K562 (cell line): ENCODE data around the gene VIPR2. TPM values are rescaled to one million over a fixed set of nuclear protein-coding genes. Genes with fewer than 3 reads are reported as not detected.
A peak's percentile ranks its signal among the peaks of the same experiment; 100 is the strongest.

Experiments
- ATAC-seq: fragments of 200-7000 bp; cut with Tn5 transposase; 3 replicates; pipeline ENCODE4 v1.9.1; 2020; ENCODE audit warnings: moderate library complexity
- BruUV-seq: library from RNA; stranded (reverse); fragments of 400-500 nt; replicated peaks from 2 replicates; lab custom pipeline; 2021; lab: Mats Ljungman, UMichigan
- CTCF ChIA-PET: fragments of 300-600 bp; formaldehyde crosslinking; extraction: SDS; loops from one replicate; lab custom pipeline; 2021; ENCODE audit warnings: low intra/inter-chr PET ratio; lab: Yijun Ruan, JAX
- POLR2A ChIA-PET: fragments of 300-600, 350-650 bp; sonication (Branson Sonifier 250); formaldehyde crosslinking; extraction: SDS; loops from one replicate; lab custom pipeline; 2021; ENCODE audit warnings: antibody characterized with exemption, inconsistent platforms; lab: Yijun Ruan, JAX
- DNase-seq, 4 experiments: peaks; one replicate each; pipeline versions ENCODE4 v3.0.0 to v3.0.0-alpha.2; 2011 to 2018; ENCODE audit warnings: low spot score in 3 of 4, mixed read lengths in 3 of 4; ENCODE audit errors: extremely low read depth in 1 of 4
- FAIRE-seq: peaks from 2 replicates; lab custom pipeline; 2011; peaks lifted over from hg19 to GRCh38; lab: Jason Lieb, UNC
- H2AFZ ChIP-seq: 2 replicates; pipeline ENCODE4 v1.6.0; 2011; ENCODE audit warnings: low read depth, low read length, control low read depth, inconsistent platforms
- H3K27ac ChIP-seq: fragments of 200-600 bp; 3 replicates; pipeline ENCODE4 v1.8.0; 2011; ENCODE audit warnings: low read depth, mild to moderate bottlenecking, control low read depth, inconsistent platforms, low read length, moderate library complexity, mixed read lengths; ENCODE audit errors: extremely low read depth
- H3K27me3 ChIP-seq, 2 experiments: fragments of 300-600 bp in 1 of 2; 2 replicates in 1 of 2; 3 replicates in 1 of 2; pipeline versions ENCODE4 v1.6.0 to v1.8.0; 2011; ENCODE audit warnings: inconsistent platforms in 2 of 2, low read length in 2 of 2, mild to moderate bottlenecking in 1 of 2, mixed read lengths in 1 of 2, moderate library complexity in 1 of 2; ENCODE audit not compliant: control insufficient read depth in 2 of 2, insufficient read depth in 2 of 2
- H3K36me3 ChIP-seq: fragments of 300-600 bp; 3 replicates; pipeline ENCODE4 v1.8.0; 2011; ENCODE audit warnings: mild to moderate bottlenecking, low read length, inconsistent platforms; ENCODE audit not compliant: control insufficient read depth, insufficient read depth
- H3K4me1 ChIP-seq, 2 experiments: fragments of 200-600 bp in 1 of 2; replicated peaks in 1 of 2; 2 replicates in 1 of 2; 3 replicates in 1 of 2; pipeline versions ENCODE4 v1.5.1 to v1.8.0; 2011; ENCODE audit warnings: inconsistent platforms in 2 of 2, low read length in 2 of 2, mild to moderate bottlenecking in 1 of 2, mixed read lengths in 1 of 2, moderate library complexity in 1 of 2; ENCODE audit not compliant: control insufficient read depth in 2 of 2, insufficient read depth in 2 of 2
- H3K4me2 ChIP-seq: 2 replicates; pipeline ENCODE4 v1.6.1; 2011; ENCODE audit warnings: low read length, control low read depth, inconsistent platforms, mixed read lengths; ENCODE audit not compliant: insufficient read depth
- H3K4me3 ChIP-seq: fragments of 200-600 bp; sonication (generic), shearing (Covaris generic); 2 replicates; pipeline ENCODE4 v1.5.1; 2016; ENCODE audit warnings: control low read depth, inconsistent platforms
- H3K79me2 ChIP-seq: fragments of 200-600 bp; 3 replicates; pipeline ENCODE4 v1.8.0; 2011; ENCODE audit warnings: low read length, inconsistent platforms; ENCODE audit not compliant: control insufficient read depth, insufficient read depth
- H3K9ac ChIP-seq, 2 experiments: 2 replicates each; pipeline versions ENCODE4 v1.6.0 to v1.6.1; 2011; ENCODE audit warnings: low read depth in 2 of 2, low read length in 2 of 2, control low read depth in 1 of 2, inconsistent platforms in 1 of 2, mild to moderate bottlenecking in 1 of 2, mixed read lengths in 1 of 2; ENCODE audit not compliant: insufficient read depth in 1 of 2
- H3K9me1 ChIP-seq: one replicate; pipeline ENCODE4 v1.6.0; 2011; ENCODE audit warnings: inconsistent platforms, mild to moderate bottlenecking, low read length, moderate library complexity; ENCODE audit not compliant: control insufficient read depth, insufficient read depth
- H3K9me3 ChIP-seq: replicated peaks from 2 replicates; pipeline ENCODE4 v1.5.1; 2011; ENCODE audit warnings: low read depth, low read length, inconsistent platforms; ENCODE audit not compliant: control insufficient read depth, insufficient read depth
- H4K20me1 ChIP-seq: replicated peaks from 2 replicates; pipeline ENCODE4 v1.6.1; 2011; ENCODE audit warnings: low read length, inconsistent platforms, mixed read lengths; ENCODE audit not compliant: control insufficient read depth, insufficient read depth
- ARHGAP35 ChIP-seq: fragments of 450-650 bp; IDR thresholded peaks from 2 replicates; pipeline ENCODE4 v1.6.1; 2018; ENCODE audit not compliant: partially characterized antibody
- CEBPB ChIP-seq: fragments of 450-650 bp; IDR thresholded peaks from 2 replicates; pipeline ENCODE4 v1.6.1; 2016; ENCODE audit warnings: missing genetic modification characterization, missing compliant biosample characterization
- GABPA ChIP-seq: fragments of 200-800 bp; sonication (Bioruptor generic); conservative IDR thresholded peaks from 2 replicates; pipeline ENCODE4 v1.6.1; 2016; ENCODE audit warnings: low read depth, missing genetic modification characterization, missing compliant biosample characterization
- GATAD2A ChIP-seq: fragments of 450-650 bp; IDR thresholded peaks from 2 replicates; pipeline ENCODE4 v1.6.1; 2017
- MEF2A ChIP-seq: IDR thresholded peaks from 2 replicates; pipeline ENCODE4 v1.6.1; 2011; ENCODE audit warnings: low read depth, mild to moderate bottlenecking, low read length, moderate library complexity; ENCODE audit not compliant: control insufficient read depth
- ZEB2 ChIP-seq: fragments of 450-650 bp; IDR thresholded peaks from 2 replicates; pipeline ENCODE4 v1.6.1; 2016
- ZNF174 ChIP-seq: fragments of 250-450 bp; sonication (Bioruptor Pico); IDR thresholded peaks from 2 replicates; pipeline ENCODE4 v1.4.0; 2020; ENCODE audit warnings: mild to moderate bottlenecking
- ZNF449 ChIP-seq: fragments of 250-450 bp; sonication (Bioruptor Pico); IDR thresholded peaks from 2 replicates; pipeline ENCODE4 v1.8.0; 2022; ENCODE audit warnings: moderate library complexity, mild to moderate bottlenecking, inconsistent platforms
- WGBS: fragments of 100-300 bp; shearing (Covaris generic); methylation state at CpG from one replicate; pipeline ENCODE4 v1.1.6; 2016; ENCODE audit warnings: low coverage, mixed read lengths; ENCODE audit not compliant: insufficient coverage; ENCODE audit errors: missing lambda C conversion rate; 5-methylcytosine and 5-hydroxymethylcytosine counted together
- in situ Hi-C: fragments of 300-500 bp; cut with MboI; formaldehyde crosslinking; loops from 4 replicates; pipeline ENCODE4 v1.15.0; 2018; ENCODE audit warnings: inconsistent platforms, mixed read lengths
- intact Hi-C: fragments of 100-400 bp; cut with micrococcal nuclease; formaldehyde crosslinking; loops from 2 replicates; pipeline ENCODE4 v1.14.2; 2022
- polyA plus RNA-seq, 8 experiments: library from polyadenylated mRNA; depleted of rRNA in 4 of 8; stranded (reverse) in 5 of 8; unstranded in 3 of 8; fragments of >200 nt; fragmentation: Nextera tagmentation in 2 of 8; fragmentation: Illumina TruSeq in 1 of 8; extraction: Ambion mirVana in 2 of 8; extraction: Trizol in 1 of 8; gene quantifications; 2 replicates each; pipeline versions ENCODE4 v1.2.1 to v1.2.3, GENCODE V29; 2011 to 2014; ENCODE audit warnings: inconsistent platforms in 1 of 8, missing spikeins in 1 of 8
- total RNA-seq, 7 experiments: library from RNA; depleted of rRNA in 6 of 7; stranded (reverse); fragments of >200 nt in 6 of 7; fragmentation: Illumina TruSeq in 2 of 7; extraction: Trizol in 2 of 7; gene quantifications; 2 replicates each; pipeline versions ENCODE4 v1.2.1 to v1.2.3, GENCODE V29; 2011 to 2021; ENCODE audit warnings: low replicate concordance in 1 of 7
- TF ChIP-seq, protein P1 (sequence below), 2 experiments: IDR thresholded peaks; 2 replicates each; pipeline ENCODE4 v1.6.1; 2011; ENCODE audit warnings: borderline replicate concordance in 1 of 2, control low read depth in 1 of 2, low read depth in 1 of 2, low read length in 1 of 2, mild to moderate bottlenecking in 1 of 2, mixed read lengths in 1 of 2, moderate library complexity in 1 of 2; ENCODE audit not compliant: insufficient read depth in 1 of 2, insufficient read length in 1 of 2, poor library complexity in 1 of 2, severe bottlenecking in 1 of 2; ENCODE audit errors: extremely low read depth in 1 of 2
- TF ChIP-seq, protein P2 (sequence below), 2 experiments: fragments of 450-650 bp; formaldehyde crosslinking in 1 of 2; IDR thresholded peaks; 2 replicates each; pipeline versions ENCODE4 v1.4.0 to v1.6.1; 2014 to 2020; ENCODE audit warnings: mild to moderate bottlenecking in 2 of 2, borderline replicate concordance in 1 of 2, low read depth in 1 of 2

Gene VIPR2
- total and polyA plus RNA-seq, 9 of the 15 experiments (the other 6 are each of a cell fraction or from before 2014, with no cell fraction given), result 0.04 TPM; not detected in 8

GRCh38 chr7:159138508-159138907 lies 6.2 kb downstream of the VIPR2 start (continued):
- TF ChIP-seq, protein P1, sequence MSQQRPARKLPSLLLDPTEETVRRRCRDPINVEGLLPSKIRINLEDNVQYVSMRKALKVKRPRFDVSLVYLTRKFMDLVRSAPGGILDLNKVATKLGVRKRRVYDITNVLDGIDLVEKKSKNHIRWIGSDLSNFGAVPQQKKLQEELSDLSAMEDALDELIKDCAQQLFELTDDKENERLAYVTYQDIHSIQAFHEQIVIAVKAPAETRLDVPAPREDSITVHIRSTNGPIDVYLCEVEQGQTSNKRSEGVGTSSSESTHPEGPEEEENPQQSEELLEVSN (IDR thresholded peaks at IDR 0.05; ENCODE audit: borderline replicate concordance in 1 of 2, extremely low read depth in 1 of 2, insufficient read depth in 1 of 2, insufficient read length in 1 of 2, low read depth in 1 of 2, low read length in 1 of 2, poor library complexity in 1 of 2, severe bottlenecking in 1 of 2), result no peak
- TF ChIP-seq GABPA (tag) (no peak), GATAD2A (no peak), CEBPB (tag) (no peak), ZNF174 (CRISPR knock-in tag) (no peak), ZEB2 (no peak), ARHGAP35 (no peak)

- Histone ChIP-seq H3K4me1 (peaks cover 0 to 3% of the 10 kb centered on the region in 2 experiments; a peak in 1 of 5 replicates), H2AFZ (no peak overlapping the region), H3K9me3 (no peaks in the 10 kb centered on the region), H3K9me1 (no peaks in the 10 kb centered on the region), H3K4me2 (no peak overlapping the region), H3K36me3 (no peaks in the 10 kb centered on the region), H3K27ac (no peak overlapping the region), H3K79me2 (no peaks in the 10 kb centered on the region), H3K4me3 (no peak overlapping the region), H4K20me1 (no peaks in the 10 kb centered on the region), H3K9ac (no peak overlapping the region), H3K27me3 (peaks cover 45 to 65% of the 10 kb centered on the region in 2 experiments)
- ATAC-seq, result peak; percentile 55
- DNase-seq, result no peak
- no TSS peak for BruUV-seq
- WGBS, result 0% methylated on average over 11 of the region's 11 CpGs
- ChIA-PET POLR2A (no interaction called here), CTCF (no interaction called here)
- intact Hi-C loops (no loop called here), in situ Hi-C loops (no loop called here)
- FAIRE-seq, result no peak
- TF ChIP-seq, protein P2, sequence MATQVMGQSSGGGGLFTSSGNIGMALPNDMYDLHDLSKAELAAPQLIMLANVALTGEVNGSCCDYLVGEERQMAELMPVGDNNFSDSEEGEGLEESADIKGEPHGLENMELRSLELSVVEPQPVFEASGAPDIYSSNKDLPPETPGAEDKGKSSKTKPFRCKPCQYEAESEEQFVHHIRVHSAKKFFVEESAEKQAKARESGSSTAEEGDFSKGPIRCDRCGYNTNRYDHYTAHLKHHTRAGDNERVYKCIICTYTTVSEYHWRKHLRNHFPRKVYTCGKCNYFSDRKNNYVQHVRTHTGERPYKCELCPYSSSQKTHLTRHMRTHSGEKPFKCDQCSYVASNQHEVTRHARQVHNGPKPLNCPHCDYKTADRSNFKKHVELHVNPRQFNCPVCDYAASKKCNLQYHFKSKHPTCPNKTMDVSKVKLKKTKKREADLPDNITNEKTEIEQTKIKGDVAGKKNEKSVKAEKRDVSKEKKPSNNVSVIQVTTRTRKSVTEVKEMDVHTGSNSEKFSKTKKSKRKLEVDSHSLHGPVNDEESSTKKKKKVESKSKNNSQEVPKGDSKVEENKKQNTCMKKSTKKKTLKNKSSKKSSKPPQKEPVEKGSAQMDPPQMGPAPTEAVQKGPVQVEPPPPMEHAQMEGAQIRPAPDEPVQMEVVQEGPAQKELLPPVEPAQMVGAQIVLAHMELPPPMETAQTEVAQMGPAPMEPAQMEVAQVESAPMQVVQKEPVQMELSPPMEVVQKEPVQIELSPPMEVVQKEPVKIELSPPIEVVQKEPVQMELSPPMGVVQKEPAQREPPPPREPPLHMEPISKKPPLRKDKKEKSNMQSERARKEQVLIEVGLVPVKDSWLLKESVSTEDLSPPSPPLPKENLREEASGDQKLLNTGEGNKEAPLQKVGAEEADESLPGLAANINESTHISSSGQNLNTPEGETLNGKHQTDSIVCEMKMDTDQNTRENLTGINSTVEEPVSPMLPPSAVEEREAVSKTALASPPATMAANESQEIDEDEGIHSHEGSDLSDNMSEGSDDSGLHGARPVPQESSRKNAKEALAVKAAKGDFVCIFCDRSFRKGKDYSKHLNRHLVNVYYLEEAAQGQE (IDR thresholded peaks at IDR 0.05; ENCODE audit: borderline replicate concordance), result 0 out of 2 replicates have a peak, but pooled peaks have one; percentile 17
- TF ChIP-seq, protein P2 (CRISPR knock-in tag; IDR thresholded peaks at IDR 0.05; ENCODE audit: low read depth), result no peak
- TF ChIP-seq MEF2A (no peak), ZNF449 (CRISPR knock-in tag) (no peak)
Observed at GRCh38 chr7:159137906-159138305, 6.8 kb downstream of the VIPR2 start.
